Activated gamma-delta T cell treated with anti-CD3 and anti-CD28 coated beads, Interleukin-2, amount 50 U/mL, for 16 hours (primary cell): Measurements from ENCODE around the gene ANK3.

Experiments used
- DNase-seq: peaks from one replicate; pipeline ENCODE4 v3.0.0-alpha.2; 2020; ENCODE audit warnings: low read depth

Gene ANK3

GRCh38 chr10:60138842-60139241 lies 250.8 kb downstream of the ANK3 start:
- DNase-seq: no peak

GRCh38 chr10:60138026-60138425 lies 251.6 kb downstream of the ANK3 start:
- no peak for DNase-seq

- no peak for DNase-seq
Measured at GRCh38 chr10:60137292-60137992, 252.2 kb downstream of the ANK3 start.

- no peak for DNase-seq
Measured at GRCh38 chr10:60135020-60135419, 254.7 kb downstream of the ANK3 start.

GRCh38 chr10:60134548-60134947 lies 255.1 kb downstream of the ANK3 start:
- DNase-seq: no peak

GRCh38 chr10:60130130-60130579 lies 259.5 kb downstream of the ANK3 start:
- DNase-seq: no peak

GRCh38 chr10:60125895-60126294 lies 263.8 kb downstream of the ANK3 start:
- no peak for DNase-seq

GRCh38 chr10:60124536-60124935 lies 265.1 kb downstream of the ANK3 start:
- no peak for DNase-seq

GRCh38 chr10:60123668-60124067 lies 266.0 kb downstream of the ANK3 start:
- DNase-seq: no peak

- DNase-seq: no peak
Measured at GRCh38 chr10:60123172-60123571, 266.5 kb downstream of the ANK3 start.

- no peak for DNase-seq
Measured at GRCh38 chr10:60122190-60122589, 267.5 kb downstream of the ANK3 start.

GRCh38 chr10:60114765-60115586 lies 274.7 kb downstream of the ANK3 start:
- DNase-seq: no peak

- no peak for DNase-seq
Measured at GRCh38 chr10:60110739-60111138, 278.9 kb downstream of the ANK3 start.

- DNase-seq: no peak
Measured at GRCh38 chr10:60107308-60107976, 282.2 kb downstream of the ANK3 start.

GRCh38 chr10:60105295-60105695 lies 284.4 kb downstream of the ANK3 start:
- no peak for DNase-seq

- no peak for DNase-seq
Measured at GRCh38 chr10:60101821-60102220, 287.9 kb downstream of the ANK3 start.

- no peak for DNase-seq
Measured at GRCh38 chr10:60099998-60100747, 289.5 kb downstream of the ANK3 start.

- no peak for DNase-seq
Measured at GRCh38 chr10:60098677-60099601, 290.7 kb downstream of the ANK3 start.

GRCh38 chr10:60096761-60097513 lies 292.7 kb downstream of the ANK3 start:
- no peak for DNase-seq

GRCh38 chr10:60093317-60093716 lies 296.4 kb downstream of the ANK3 start:
- DNase-seq: no peak
